ENCODE measurements around the gene ALOX12. TPM values are rescaled to one million over a fixed set of nuclear protein-coding genes. Genes with fewer than 3 reads are reported as not detected.

The ALOX12 gene
- total and polyA plus RNA-seq, 12 donors: 0.04 to 0.11 TPM; not detected in 10

DNA sequence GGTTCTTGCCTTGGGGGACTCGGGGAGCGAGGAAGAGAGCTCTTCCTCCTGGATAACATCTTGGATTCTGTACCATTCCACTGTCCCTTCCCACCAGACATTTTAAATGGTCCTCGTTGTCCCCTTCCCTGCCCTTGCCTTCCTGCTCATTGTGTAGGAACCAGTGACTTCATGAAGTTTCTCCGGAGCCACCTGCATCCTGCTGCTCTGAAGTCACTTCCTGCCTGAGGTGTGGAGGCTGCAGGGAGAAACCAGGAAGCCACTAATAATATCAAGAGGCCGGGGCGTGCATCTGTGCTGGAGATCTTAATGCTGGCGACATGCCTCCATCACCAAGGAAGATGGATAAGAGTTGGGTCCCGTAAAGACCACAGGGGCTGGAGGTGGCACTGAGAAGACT is 33.8 kb downstream of the ALOX12 start:
- DNase-seq: peak in 1 of 2 donors; percentile 72
- H3K36me3 ChIP-seq: peaks cover 0 to 39% (median 0%) of the 10 kb centered on the region in 9 donors
- no peaks in the 10 kb centered on the region for H3K27me3 ChIP-seq
- 55 to 58% methylated on average over 8 of the region's 8 CpGs for WGBS, 2 donors
- intact Hi-C loops (cut with DNase I): loop anchor here in 1 of 10 donors (10.0 kb wide), 1 partner anchor 275 kb away; the partner anchor contains the start of gene XAF1
- H3K4me1 ChIP-seq: peaks cover 2 to 71% (median 40%) of the 10 kb centered on the region in 9 donors
- peak overlapping the region in 2 of 10 donors; percentile 6 for H3K4me3 ChIP-seq
- peak overlapping the region; percentile 35 to 85 (median 73) for H3K27ac ChIP-seq
- peak; percentile 66 to 88 (median 74) for ATAC-seq
- TF ChIP-seq, protein P1, sequence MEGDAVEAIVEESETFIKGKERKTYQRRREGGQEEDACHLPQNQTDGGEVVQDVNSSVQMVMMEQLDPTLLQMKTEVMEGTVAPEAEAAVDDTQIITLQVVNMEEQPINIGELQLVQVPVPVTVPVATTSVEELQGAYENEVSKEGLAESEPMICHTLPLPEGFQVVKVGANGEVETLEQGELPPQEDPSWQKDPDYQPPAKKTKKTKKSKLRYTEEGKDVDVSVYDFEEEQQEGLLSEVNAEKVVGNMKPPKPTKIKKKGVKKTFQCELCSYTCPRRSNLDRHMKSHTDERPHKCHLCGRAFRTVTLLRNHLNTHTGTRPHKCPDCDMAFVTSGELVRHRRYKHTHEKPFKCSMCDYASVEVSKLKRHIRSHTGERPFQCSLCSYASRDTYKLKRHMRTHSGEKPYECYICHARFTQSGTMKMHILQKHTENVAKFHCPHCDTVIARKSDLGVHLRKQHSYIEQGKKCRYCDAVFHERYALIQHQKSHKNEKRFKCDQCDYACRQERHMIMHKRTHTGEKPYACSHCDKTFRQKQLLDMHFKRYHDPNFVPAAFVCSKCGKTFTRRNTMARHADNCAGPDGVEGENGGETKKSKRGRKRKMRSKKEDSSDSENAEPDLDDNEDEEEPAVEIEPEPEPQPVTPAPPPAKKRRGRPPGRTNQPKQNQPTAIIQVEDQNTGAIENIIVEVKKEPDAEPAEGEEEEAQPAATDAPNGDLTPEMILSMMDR (IDR thresholded peaks at IDR 0.05): no peak
- no peaks in the 10 kb centered on the region for H3K9me3 ChIP-seq

DNA sequence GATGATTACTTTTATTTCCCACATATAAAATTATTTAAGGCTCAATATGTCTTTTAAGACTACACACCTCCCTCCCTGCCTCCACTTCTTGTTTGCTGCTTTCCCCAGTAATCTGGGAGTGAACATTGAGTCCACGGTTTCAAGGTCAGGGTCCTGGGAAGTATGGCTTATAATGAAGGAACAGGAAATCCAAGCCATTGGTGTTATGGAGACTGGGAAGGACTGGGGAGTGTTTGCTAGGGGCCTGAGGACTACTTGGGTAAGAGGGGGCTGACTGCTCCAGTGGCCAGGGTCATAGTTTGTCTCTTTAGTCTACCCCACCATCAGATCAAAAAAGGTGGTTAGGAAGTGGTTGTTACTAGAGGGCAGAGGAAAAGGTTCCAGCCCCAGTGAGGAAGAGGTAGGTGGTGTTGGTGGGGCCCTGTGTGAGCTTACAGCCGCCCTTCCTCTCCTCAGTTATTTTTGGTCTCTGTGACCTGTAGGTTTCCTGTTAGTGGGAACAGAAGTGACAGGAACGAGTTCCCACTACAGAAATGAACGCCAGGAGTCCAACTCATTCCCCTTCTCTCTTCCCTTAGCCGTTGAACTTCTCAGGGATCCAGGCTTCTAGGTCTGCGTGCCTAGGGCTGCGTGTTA is 39.2 kb downstream of the ALOX12 start:
- H3K27ac ChIP-seq: peak overlapping the region; percentile 74 to 96 (median 89)
- 12 to 14% methylated on average over 7 of the region's 7 CpGs for WGBS, 2 donors
- intact Hi-C loops (cut with DNase I): loop anchor here in 1 of 10 donors (1.0 kb wide), 1 partner anchor 12 kb away; the partner anchor contains the start of gene BCL6B
- peak overlapping the region in 9 of 10 donors; percentile 52 to 76 (median 63) for H3K4me3 ChIP-seq
- no peaks in the 10 kb centered on the region for H3K9me3 ChIP-seq
- ATAC-seq: peak; percentile 26 to 80 (median 69)
- DNase-seq: peak in 1 of 2 donors; percentile 52
- no peaks in the 10 kb centered on the region for H3K27me3 ChIP-seq
- peaks cover 0 to 6% (median 0%) of the 10 kb centered on the region in 9 donors for H3K36me3 ChIP-seq
- H3K4me1 ChIP-seq: peaks cover 0 to 41% (median 24%) of the 10 kb centered on the region in 9 donors
- TF ChIP-seq, protein P1 (IDR thresholded peaks at IDR 0.05): no peak

DNA sequence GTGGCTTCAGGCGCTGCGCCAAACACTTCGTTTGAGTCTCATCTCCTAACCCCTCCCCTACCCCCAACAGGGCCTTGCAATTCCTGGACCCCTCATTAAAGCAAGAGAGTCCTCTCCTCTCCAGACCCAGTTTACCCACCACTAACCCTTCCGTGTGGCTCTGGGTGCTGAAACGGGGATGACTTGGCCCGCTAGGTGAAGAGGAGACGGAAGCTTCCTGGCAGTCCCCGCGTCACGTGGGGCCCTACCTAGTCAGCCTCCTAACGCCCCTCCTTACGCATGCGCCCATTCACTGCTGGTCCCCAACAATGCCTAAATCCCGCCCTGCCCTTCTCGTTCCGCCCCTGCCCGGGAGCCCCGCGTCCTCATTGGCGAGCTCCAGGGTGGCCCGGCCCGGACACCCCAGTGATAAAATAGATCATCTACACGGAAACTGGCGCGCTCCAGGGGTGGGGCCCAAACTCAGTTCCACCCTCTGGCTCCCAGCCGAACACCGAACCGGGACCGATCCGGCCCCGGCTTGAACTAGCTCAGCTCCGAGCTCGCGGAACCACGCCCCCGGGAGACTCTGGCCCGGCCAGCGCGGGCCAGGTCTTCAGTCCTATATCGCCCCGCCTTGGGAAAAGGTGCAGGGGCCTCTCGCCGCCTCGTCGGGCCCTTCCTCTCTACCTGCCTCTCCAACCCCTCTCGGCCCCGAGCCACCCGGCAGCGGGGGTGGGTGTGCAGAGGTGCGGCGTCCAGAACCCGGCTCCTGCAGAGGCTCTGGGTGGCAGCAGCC is 39.9 kb downstream of the ALOX12 start, which contains the start of gene SLC16A13:
TSS of gene SLC16A13 (plus strand) at position 425 of the 778 bp plus-strand sequence. CDS start 368 bp downstream, outside the sequence.
- Histone ChIP-seq H3K27ac (peak within 1 kb of the TSS; percentile 74 to 96 (median 89)), H3K9me3 (no peaks in the 10 kb centered on the region), H3K4me1 (peaks cover 0 to 38% (median 19%) of the 10 kb centered on the region in 9 donors), H3K4me3 (peak within 1 kb of the TSS; percentile 50 to 76 (median 62)), H3K27me3 (no peaks in the 10 kb centered on the region), H3K36me3 (peaks cover 0 to 3% (median 0%) of the 10 kb centered on the region in 9 donors)
- TF ChIP-seq, protein P1 (IDR thresholded peaks at IDR 0.05): peak in 1 of 9 donors; percentile 4
- 0 to 1% methylated on average over 52 of the region's 52 CpGs for WGBS, 2 donors
- intact Hi-C loops (cut with DNase I): loop anchor here in 1 of 10 donors (1.0 kb wide), 1 partner anchor 12 kb away; the partner anchor contains the start of gene BCL6B
- ATAC-seq: peak; percentile 93 to 96 (median 94)
- peak; percentile 93 to 95 for DNase-seq

Measured in heart right ventricle (tissue), 16 donors.